GM19025 (cell line): Measurements from ENCODE around the gene SNX9.
A peak's percentile ranks its signal among the peaks of the same experiment; 100 is the strongest.
"Not testable (repeated sequence)": the region's sequence is repeated elsewhere in the genome, so short reads cannot be mapped to it uniquely, and the experiment has no call there.

Experiments
- ATAC-seq: cut with Tn5 transposase; IDR thresholded peaks from one replicate; pipeline ENCODE4 v1.9.1; 2021; ENCODE audit warnings: mild to moderate bottlenecking, low read depth, moderate library complexity; ENCODE audit not compliant: unreplicated experiment

SNX9 gene

DNA sequence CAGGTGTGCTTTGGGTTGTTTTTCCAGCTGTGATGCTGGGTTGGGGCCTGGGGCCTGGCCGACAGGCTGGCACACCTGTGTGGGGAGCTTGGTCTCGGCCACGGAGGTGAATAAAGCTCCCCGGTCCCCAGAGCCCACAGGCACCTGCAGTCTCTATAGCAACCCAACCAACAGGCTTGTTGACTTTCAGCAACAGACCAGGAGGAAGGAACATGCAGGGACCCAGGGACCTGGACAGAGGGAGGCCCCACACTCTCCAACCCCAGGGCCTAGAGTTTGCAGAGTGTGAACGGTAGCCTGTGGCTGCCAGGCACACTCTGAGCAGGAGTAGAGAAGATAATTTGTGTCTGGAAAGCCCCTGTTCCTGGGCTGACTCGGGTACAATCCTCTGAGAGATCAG is 144.0 kb downstream of the SNX9 start:
- ATAC-seq, result no peak

DNA sequence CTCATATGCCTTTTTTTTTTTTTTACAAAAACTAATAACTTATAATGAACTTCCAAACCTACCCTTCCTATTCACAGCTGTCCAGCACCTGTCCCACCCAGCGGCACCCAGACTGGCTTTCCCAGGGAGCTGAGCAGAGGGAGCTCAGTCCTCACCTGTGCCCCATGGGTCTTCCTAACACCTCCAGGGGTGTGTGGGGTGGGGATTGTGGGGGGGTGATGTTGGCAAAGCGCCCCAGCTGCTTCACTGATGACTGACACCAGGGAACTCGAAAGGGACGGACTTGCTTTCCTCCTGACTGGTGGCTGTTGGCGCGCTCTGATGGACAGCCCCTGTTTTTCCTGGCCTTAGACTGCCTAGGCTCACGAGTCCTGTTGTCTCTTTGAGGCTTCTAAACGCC is 144.4 kb downstream of the SNX9 start:
- no peak for ATAC-seq

DNA sequence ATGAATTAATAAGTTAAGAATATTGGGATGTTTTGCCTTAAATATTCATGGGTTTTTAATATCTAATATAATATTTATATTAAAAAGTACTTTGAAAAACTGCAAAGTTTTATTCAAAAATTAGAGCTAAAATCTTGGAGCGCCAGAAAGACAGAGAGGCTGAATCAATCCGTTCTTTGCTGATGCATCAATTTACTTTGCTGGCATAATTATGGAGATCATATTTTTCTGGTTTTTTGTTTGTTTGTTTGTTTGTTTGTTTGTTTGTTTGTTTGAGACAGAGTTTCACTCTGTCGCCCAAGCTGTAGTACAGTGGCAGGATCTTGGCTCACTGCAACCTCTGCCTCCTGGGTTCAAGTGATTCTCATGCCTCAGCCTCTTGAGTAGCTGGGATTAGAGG is 149.1 kb downstream of the SNX9 start:
- ATAC-seq, result not testable (repeated sequence)

DNA sequence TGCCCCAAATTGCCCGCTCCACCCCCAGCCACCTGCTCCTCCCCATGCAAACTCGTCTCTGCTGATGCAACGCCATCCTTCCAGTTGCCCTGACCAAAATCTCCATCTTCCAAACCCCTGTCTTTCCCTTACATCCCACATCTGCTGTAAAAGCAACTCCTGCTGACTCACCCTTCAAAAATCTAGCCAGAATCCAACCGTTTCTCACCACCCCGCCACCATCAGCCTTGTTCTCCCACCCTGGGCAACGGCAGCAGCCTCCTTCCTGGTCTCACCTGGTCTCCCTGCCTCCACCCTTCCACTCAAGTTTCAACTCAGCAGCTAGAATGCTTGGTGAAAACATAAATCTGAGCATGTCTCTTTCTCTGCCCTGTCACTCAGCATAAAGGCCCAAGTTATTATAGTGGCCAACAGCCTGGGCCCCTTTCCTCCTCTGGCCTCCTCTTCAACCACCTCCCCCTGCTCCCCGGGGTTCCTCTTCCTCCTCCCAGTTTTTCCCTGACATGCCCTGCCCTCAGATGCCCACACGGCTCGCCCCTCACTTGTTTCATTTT is 151.4 kb downstream of the SNX9 start:
- ATAC-seq, result no peak

DNA sequence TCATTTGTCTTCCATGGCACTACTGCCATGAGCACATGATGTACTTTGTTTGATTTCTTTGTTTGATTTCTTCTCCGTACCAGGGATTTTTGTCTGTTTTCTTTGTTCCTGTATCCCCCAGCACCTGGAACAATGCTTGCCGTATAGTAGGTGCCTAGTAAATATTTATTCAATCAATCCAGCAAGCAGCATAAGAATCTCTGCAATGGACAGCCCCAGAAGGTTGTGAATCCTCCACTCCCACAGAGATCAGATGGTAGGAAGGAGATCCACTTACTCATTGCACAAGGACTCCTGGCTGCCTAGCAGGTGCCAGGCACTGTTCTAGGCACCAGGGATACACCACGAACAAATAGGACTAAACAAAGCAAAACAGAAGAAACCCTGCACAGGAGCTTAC is 151.9 kb downstream of the SNX9 start:
- ATAC-seq, result no peak

DNA sequence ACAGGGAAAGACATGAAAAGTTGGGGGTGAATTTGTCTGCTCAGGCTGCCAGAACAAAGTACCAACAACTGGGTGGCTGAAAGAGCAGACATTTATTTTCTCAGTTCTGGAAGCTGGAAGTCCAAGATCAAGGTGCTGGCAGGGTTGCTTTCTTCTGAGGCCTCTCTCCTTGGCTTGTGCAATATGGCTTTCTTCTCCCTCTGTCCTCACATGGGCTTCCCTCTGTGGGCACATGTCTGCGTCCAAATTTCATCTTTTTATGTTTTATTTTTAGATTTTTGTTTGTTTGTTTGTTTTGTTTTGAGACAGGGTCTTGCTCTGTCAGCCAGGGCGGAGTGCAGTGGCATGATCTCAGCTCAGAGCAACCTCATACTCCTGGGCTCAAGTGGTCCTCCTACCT is 152.4 kb downstream of the SNX9 start:
- ATAC-seq, result no peak

DNA sequence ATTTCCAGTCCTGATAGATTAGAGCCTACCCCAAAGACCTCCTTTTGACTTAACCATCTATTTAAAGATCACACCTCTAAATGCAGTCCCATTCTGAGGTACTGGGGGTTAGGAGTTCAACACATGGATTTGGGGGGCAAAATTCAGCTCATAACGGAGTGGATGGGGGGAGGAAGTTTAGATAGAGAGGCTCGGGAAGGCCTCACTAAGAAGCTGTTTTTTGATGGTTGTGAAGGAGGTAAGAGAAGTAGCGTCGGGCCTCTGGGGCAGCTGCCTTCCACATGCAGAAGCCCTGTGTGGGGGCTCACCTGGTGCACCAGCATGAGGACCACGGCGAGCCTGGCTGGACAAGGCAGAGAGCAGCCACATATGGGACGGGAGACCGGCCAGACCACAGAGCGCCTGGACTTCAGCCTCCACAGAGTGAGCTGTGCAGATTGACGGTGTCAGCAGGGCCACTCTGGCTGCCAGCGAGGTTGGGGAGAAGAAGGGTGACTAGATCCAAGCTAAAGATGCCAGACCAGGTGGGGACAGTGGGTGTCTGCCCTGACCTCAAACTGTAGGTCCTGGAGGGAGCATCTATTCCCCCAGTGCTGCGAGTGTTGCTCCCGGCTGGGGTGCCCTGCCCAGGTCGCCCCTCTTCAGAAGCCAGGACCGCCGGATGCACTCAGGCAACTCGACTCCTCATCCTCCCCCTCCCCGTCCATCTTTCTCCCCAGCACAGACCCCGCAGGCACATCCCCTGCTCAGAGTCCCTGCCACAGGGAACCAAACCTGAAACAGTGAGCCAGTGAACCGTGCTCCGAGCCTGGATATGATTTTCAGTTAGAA is 153.5 kb downstream of the SNX9 start:
- no peak for ATAC-seq

DNA sequence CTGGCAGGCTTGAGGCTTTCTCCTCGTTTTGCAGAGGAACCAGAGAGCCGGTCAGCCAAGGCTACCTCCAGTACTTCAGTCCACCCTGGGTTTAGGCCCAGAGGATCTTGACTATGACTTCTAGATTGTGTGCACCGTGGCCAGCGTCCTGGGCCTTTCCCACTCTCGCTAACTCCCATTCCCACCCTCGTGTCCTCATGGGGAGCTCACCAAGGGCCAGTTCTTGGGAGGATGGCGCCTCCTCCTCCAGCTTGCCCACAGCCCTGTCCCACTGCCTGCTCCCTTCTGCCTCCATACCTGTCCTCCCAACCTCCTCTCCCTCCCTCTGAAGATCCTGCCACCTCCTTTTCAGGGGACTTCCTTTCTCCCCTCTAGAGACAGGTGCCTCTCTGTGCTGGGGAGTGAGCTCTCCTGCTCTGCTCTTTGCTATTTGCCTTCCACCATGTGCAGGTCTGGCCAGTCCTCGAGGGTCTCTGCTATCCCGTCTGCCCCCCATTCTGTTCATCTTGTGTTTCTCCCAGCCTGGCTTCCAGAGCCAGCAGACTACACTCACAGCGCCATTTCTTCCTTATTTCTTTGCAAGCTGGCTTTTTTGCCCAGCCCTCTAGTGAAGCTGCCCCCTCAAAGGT is 154.2 kb downstream of the SNX9 start:
- no peak for ATAC-seq

DNA sequence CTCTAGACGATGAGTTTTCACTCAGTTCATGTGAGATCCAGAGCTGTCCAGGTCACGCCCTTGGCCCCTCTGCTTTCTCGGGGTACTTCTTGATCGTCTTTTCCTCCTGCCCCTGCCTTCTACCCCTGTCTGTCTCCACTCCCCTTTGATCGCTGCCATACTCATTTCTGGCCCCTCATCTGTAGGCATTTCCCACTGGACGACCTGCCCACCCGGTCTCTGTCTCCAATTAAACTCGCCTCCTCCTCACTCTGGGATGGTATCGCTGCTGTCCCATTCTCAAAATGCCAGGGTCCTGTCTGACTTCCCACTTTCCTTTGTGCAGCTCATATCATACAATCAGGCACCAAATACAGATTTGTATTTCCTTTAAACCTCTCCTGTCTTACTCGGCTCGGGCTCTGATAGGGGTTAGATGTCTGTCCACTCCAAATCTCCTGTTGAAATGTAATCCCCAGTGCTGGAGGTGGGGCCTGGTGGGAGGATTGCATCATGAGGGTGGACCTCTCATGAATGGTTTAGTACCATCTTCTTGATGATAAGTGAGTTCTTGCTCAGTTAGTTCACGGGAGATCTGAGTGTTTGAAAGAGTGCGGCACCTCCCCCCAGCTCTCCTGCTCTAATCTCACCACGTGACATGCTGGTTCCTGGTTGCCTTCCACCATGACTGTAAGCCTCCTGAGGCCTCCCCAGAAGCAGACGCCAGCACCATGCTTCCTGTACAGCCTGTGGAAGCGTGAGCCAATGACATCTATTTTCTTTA is 155.2 kb downstream of the SNX9 start:
- ATAC-seq, result no peak

DNA sequence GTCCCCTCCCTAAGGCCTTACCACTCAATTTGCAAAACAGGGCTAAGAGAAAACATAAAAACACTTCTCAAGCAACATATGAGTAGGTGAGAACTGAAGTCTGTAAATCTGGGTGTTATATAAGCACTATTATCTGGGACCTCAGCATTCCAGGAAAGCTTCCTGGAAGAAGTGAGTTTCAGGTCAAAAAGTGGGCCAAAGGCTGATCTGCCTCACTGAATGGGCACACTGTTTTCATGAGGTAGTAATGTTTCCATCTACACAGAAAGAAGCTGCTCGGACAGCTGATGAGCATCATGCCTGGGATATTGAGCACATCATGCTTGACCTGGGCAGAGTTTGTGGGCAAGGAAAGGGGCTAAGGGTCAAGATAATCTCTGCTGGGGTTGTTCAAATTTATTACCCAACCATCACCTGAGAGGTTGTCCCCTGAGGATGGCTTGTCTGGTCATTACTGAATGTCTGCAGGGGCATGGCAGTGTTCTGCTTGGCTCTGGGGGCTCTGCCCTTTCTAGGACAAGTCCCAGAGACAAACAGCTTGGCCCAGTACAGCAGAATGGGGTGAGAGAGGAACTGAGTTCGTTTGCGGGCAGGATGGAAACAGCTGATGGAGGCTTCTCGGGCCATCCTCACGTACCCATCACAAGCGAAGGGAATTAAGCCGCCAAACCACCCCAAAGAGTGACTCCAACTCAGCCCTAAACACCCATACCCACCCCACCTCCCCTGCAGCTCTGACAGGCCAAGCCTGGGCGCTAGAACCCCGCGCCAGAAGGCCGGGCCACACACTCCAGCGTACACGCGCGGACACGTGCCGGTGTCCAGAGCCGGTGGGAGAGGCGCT is 157.5 kb downstream of the SNX9 start:
- peak; percentile 20 for ATAC-seq

DNA sequence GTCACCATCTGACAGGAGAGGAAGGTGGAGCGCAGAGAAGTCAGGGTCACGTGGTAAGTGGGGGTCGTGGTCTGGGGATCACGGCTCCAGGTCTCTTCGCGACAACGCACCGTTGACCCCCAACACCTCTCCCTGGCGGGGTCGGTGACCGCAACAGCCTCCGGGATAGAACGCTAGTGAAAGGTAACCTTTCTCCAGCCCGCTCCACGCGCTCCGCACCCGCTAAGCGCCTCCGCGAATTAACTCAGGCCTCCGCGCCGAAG is 158.0 kb downstream of the SNX9 start:
- ATAC-seq, result no peak

DNA sequence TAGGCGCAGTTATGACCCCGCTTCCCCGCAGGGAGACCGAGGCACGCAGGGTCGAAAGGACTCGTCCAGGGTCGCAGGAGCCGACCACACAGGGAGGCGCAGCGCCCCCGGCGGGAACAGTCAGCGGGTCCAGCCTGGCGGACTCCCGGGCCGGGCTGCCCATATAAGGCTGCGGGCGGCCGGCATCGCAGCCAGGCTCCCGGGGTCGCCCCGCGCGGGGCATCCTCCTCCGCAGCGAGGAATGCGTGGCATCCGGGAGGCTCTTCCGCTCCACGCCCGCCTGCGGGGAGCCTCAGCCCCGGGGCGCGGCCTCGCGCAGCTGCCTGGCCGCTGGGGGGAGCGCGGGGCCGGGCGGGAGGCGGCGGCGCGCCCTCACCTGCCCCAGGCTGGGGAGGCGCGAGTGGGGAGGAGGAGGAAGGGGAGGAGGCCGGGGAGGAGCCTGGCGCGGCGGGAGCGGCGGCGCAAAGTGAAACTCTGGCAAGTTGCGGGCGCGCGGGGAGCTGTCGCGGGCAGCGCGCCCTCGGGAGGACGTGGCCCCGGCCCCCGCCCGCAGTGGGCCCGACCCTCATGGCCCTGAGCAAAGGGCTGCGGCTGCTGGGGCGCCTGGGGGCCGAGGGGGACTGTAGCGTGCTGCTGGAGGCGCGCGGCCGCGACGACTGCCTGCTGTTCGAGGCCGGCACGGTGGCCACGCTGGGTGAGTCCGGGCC is 158.5 kb downstream of the SNX9 start, which contains the start of gene SYNJ2:
SYNJ2 (plus strand) TSS at position 469 of the 707 bp plus-strand sequence; CDS start at position 568, 99 bp downstream.
- ATAC-seq, result peak; percentile 83

DNA sequence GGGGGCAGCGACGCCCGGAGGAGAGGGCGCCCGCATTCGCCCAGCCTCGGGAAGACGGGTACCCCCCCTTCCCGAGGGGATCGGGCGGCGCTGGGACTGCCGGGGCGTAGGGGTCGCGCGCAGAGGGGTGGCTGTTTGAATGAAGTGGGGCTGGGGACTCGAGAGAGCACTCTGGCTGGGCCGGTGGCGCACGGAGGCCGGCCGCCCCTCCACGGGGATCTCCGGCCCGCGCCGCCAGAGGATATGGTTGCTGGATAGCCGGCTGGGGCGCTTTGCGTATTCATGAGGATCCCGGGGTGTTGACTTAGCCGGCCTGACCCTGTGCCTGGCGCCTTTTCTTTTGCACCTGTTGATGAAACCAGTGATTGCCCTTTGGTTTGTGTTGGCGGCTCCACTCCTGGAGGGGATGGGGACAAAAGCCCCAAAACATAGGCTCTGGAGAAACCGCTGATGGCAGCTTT is 159.1 kb downstream of the SNX9 start:
- peak; percentile 26 for ATAC-seq

DNA sequence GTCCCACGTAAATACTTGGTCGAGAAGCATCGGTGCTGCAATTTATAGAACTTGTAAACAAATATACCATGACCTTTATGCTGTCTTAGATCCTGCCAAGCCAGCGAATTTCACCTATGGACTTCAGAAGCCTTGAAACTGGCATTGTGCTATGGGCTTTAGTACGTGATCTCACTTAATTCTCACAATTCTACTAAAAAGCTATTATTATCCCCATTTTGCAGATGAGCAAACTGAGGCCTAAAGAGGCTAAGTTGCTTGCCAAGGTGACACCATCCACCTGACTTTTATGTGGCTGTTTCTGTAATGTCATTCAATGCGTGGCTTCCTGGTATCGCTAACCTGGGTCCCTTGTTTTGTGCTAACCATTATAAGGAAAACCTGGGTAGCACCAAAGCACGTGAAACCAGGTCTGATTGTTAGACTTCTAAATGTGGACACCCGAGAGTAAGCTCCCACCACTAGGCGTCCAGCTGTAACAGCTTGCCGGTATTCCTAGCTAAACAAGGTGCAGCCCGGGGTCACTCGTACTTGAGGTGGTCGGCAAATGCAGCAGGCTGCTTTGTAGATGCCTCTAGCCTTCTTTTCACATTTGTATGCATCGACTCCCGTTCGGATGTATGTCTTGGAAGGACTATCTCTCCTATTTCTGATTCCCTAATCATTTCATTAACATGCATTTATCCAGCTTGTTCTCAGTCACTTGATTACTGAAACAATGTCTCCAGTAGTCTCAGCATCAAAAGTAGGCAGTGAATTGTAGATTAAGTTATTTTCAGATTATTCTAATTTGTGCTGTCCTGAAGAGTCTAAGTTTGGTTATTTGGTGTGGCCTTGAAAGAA is 159.7 kb downstream of the SNX9 start:
- no peak for ATAC-seq

DNA sequence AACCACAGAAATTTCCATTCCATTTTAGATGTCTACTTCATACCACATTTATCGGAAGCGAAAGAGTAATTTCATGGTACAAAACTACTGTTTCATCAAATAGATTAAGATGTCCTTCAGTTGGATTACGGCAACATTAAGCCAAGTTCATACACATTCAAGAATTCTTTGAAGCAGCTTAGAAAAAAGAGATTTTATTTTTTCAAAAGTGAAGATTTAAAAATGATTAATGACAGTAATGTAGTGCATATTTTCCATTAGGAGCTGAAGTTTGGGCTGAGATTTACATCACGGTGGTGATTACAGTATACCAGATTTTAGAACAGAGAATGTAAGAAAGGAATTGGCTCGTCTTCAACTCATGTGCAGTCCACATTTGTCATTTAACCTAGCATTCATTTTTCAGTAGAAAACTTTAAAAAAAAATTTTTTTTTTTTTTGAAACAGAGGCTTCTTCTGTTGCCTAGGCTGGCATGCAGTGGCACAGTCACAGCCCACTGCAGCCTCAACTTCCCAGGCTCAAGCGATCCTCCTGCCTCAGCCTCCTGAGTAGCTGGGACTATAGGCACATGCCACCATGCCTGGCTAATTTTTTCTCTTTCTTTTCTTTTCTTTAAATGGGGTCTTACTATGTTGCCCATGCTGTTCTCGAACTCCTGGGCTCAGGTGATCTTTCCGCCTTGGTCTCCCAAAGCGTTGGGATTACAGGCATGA is 160.5 kb downstream of the SNX9 start:
- no peak for ATAC-seq

DNA sequence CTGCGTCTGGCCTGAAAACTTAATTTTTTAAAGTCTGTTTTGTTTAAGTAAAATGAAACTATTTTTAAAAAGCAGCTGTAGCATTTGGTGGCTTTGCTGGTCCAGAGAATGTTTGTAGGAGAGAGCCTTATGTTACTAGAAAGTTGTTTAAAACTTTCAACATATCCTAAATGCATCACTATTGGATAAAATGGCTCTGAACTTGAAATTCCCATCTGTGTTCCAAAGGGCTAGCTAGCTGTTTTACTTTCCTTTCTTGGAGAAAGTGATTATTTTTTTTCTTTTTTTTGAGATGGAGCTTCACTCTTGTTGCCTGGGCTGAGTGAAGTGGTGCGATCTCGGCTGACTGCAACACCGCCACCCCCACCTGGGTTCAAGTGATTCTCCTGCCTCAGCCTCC is 161.1 kb downstream of the SNX9 start:
- no peak for ATAC-seq

DNA sequence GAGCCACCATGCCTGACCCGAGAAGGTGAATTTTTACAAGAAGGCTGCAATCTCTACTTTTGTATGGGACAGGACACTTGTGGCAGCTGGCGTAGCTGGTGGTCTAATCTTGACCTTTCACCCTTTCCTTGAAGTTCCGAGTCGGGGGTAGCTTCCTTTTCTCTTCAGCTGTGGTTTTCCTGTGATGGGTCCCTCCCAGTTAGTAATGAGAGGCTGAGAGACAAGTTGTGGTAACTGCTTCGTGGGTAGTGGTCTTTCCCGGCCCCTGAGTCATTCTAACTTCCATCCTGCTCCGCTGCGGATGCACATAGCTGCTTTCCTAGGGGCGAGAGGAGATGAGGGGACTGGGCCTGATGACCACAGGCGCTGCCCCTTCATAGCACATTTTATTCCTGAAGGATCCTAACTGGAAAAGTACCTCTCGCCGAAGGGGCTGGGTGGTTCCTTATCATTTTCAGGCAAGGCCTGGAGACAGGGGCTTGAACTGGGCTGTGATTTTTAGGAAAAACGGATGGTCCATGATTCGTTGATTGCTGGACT is 161.7 kb downstream of the SNX9 start:
- ATAC-seq, result no peak
